PC-9 (cell line): ENCODE results near the gene LGALS12. TPM values are rescaled to one million over a fixed set of nuclear protein-coding genes. Genes with fewer than 3 reads are reported as not detected.
"Not testable (repeated sequence)": the region's sequence is repeated elsewhere in the genome, so short reads cannot be mapped to it uniquely, and the experiment has no call there.

Experiments
- BruUV-seq: library from RNA; stranded (reverse); fragments of 400-500 nt; replicated peaks from 2 replicates; lab custom pipeline; 2021; lab: Mats Ljungman, UMichigan
- CTCF ChIA-PET: fragments of 300-600 bp; sonication (Branson Sonifier 250); formaldehyde crosslinking; loops from one replicate; lab custom pipeline; 2022; ENCODE audit warnings: antibody characterized with exemption; lab: Charles Lee
- POLR2A ChIA-PET: fragments of 300-600 bp; sonication (Branson Sonifier 250); formaldehyde crosslinking; loops from one replicate; lab custom pipeline; 2022; ENCODE audit warnings: antibody characterized with exemption; ENCODE audit not compliant: unreplicated experiment; lab: Charles Lee
- DNase-seq, 2 experiments: peaks; one replicate each; pipeline versions ENCODE4 v3.0.0 to v3.0.0-alpha.2; 2015 to 2022; ENCODE audit warnings: mixed read lengths in 1 of 2
- H2AFZ ChIP-seq: fragments of 200-600 bp; sonication (generic); 2 replicates; pipeline ENCODE4 v1.8.1; 2017; ENCODE audit warnings: antibody characterized with exemption
- H3F3A ChIP-seq: fragments of 200-600 bp; sonication (generic); 2 replicates; pipeline ENCODE4 v1.8.1; 2017; ENCODE audit warnings: antibody characterized with exemption, mild to moderate bottlenecking, low read depth; ENCODE audit not compliant: insufficient read depth
- H3K27ac ChIP-seq: fragments of 200-600 bp; sonication (generic); 2 replicates; pipeline ENCODE4 v1.6.1; 2016; ENCODE audit warnings: mixed run types
- H3K27me3 ChIP-seq: fragments of 200-600 bp; sonication (generic); 2 replicates; pipeline ENCODE4 v1.6.1; 2016; ENCODE audit warnings: low read depth, mixed run types; ENCODE audit not compliant: insufficient read depth
- H3K36me3 ChIP-seq: fragments of 200-600 bp; sonication (generic); 2 replicates; pipeline ENCODE4 v1.6.1; 2016; ENCODE audit warnings: low read depth, mixed run types
- H3K4me1 ChIP-seq: fragments of 200-600 bp; sonication (generic); replicated peaks from 2 replicates; pipeline ENCODE4 v1.6.1; 2016; ENCODE audit warnings: mixed run types; ENCODE audit not compliant: insufficient read depth
- H3K4me2 ChIP-seq: fragments of 200-600 bp; sonication (generic); 2 replicates; pipeline ENCODE4 v1.6.1; 2017; ENCODE audit warnings: mixed run types
- H3K4me3 ChIP-seq: fragments of 200-600 bp; sonication (generic); 2 replicates; pipeline ENCODE4 v1.6.1; 2016; ENCODE audit warnings: mixed run types
- H3K79me2 ChIP-seq: fragments of 200-600 bp; sonication (generic); 2 replicates; pipeline ENCODE4 v1.6.1; 2017; ENCODE audit warnings: low read depth, mixed run types
- H3K9me2 ChIP-seq: fragments of 200-600 bp; sonication (generic); 2 replicates; pipeline ENCODE4 v1.8.1; 2017; ENCODE audit warnings: mild to moderate bottlenecking; ENCODE audit not compliant: insufficient read depth
- H3K9me3 ChIP-seq: fragments of 200-600 bp; sonication (generic); 2 replicates; pipeline ENCODE4 v1.8.1; 2016; ENCODE audit warnings: low read depth; ENCODE audit not compliant: insufficient read depth
- H4K20me1 ChIP-seq: fragments of 200-600 bp; sonication (generic); 2 replicates; pipeline ENCODE4 v1.8.1; 2017; ENCODE audit not compliant: insufficient read depth
- CTCF ChIP-seq: fragments of 200-600 bp; sonication (generic); conservative IDR thresholded peaks from 2 replicates; pipeline ENCODE4 v1.6.1; 2017; ENCODE audit warnings: mixed run types, antibody characterized with exemption, mild to moderate bottlenecking, moderate library complexity
- EZH2 ChIP-seq: fragments of 200-600 bp; sonication (generic); IDR thresholded peaks from 2 replicates; pipeline ENCODE4 v1.8.0; 2017; ENCODE audit warnings: antibody characterized with exemption, low read depth
- intact Hi-C: fragments of 100-400 bp; cut with micrococcal nuclease; formaldehyde crosslinking; loops from one replicate; pipeline ENCODE4 v1.10.0; 2022; ENCODE audit not compliant: unreplicated experiment
- total RNA-seq: library from RNA; stranded (reverse); gene quantifications from 2 replicates; pipeline ENCODE4 v1.2.3, GENCODE V29; 2021

LGALS12 gene
- total RNA-seq, 1 experiment from 2014 or later, result not detected

GRCh38 chr11:63527667-63528066 is 21.8 kb downstream of the LGALS12 start:
- H3K9me3 ChIP-seq, result peaks cover 6% of the 10 kb centered on the region
- H3K4me1 ChIP-seq, result peaks cover 24% of the 10 kb centered on the region
- CTCF ChIA-PET, result no interaction called here
- no peak overlapping the region for H2AFZ ChIP-seq
- no peaks in the 10 kb centered on the region for H3K79me2 ChIP-seq
- H3K36me3 ChIP-seq, result no peaks in the 10 kb centered on the region
- intact Hi-C loops, result no loop called here
- peaks cover 5% of the 10 kb centered on the region; the same call in 1 of the 2 replicates for H3F3A ChIP-seq
- H3K27me3 ChIP-seq, result no peaks in the 10 kb centered on the region
- TF ChIP-seq EZH2 (no peak), CTCF (no peak)
- no peaks in the 10 kb centered on the region for H3K9me2 ChIP-seq
- POLR2A ChIA-PET, result no interaction called here
- BruUV-seq, result no TSS peak
- no peaks in the 10 kb centered on the region for H4K20me1 ChIP-seq
- no peak overlapping the region for H3K4me3 ChIP-seq
- H3K27ac ChIP-seq, result no peak overlapping the region
- DNase-seq, result no peak
- H3K4me2 ChIP-seq, result no peak overlapping the region

GRCh38 chr11:63528156-63528555 is 22.3 kb downstream of the LGALS12 start:
- POLR2A ChIA-PET, H3K79me2 ChIP-seq, H3K36me3 ChIP-seq, H3K27me3 ChIP-seq, BruUV-seq, H3F3A ChIP-seq, H3K27ac ChIP-seq, H4K20me1 ChIP-seq, H3K4me3 ChIP-seq, intact Hi-C loops, H2AFZ ChIP-seq, CTCF ChIA-PET, H3K9me3 ChIP-seq, H3K4me2 ChIP-seq, H3K9me2 ChIP-seq: not testable (repeated sequence)
- peaks cover 29% of the 10 kb centered on the region for H3K4me1 ChIP-seq
- peak in 1 of 2 experiments; percentile 48 for DNase-seq

GRCh38 chr11:63528729-63529278 is 22.9 kb downstream of the LGALS12 start:
- POLR2A ChIA-PET, result not testable (repeated sequence)

GRCh38 chr11:63529373-63529772 is 23.5 kb downstream of the LGALS12 start:
- H3K27me3 ChIP-seq, intact Hi-C loops, H3K9me2 ChIP-seq, H4K20me1 ChIP-seq, H3K4me2 ChIP-seq, H3K79me2 ChIP-seq, DNase-seq, H3K27ac ChIP-seq, H3K4me3 ChIP-seq, H3K36me3 ChIP-seq, H3K9me3 ChIP-seq, H2AFZ ChIP-seq, BruUV-seq, H3F3A ChIP-seq: not testable (repeated sequence)
- peaks cover 34% of the 10 kb centered on the region for H3K4me1 ChIP-seq
- POLR2A ChIA-PET, result interaction anchor here (0.6 kb wide), 1 partner anchor 139 kb away, joined by 3 read pairs; no protein-coding TSS in a partner anchor
- CTCF ChIA-PET, result interaction anchor here (0.6 kb wide), 1 partner anchor 47 kb away, joined by 5 read pairs; no protein-coding TSS in a partner anchor

More at GRCh38 chr11:63528729-63529278, 22.9 kb downstream of the LGALS12 start:
- H3K27me3 ChIP-seq, H3K4me3 ChIP-seq, intact Hi-C loops, DNase-seq, H3F3A ChIP-seq, H3K9me2 ChIP-seq, H3K36me3 ChIP-seq, H3K27ac ChIP-seq, H3K4me2 ChIP-seq, H3K79me2 ChIP-seq, CTCF ChIA-PET, H3K9me3 ChIP-seq, H4K20me1 ChIP-seq: not testable (repeated sequence)
- H2AFZ ChIP-seq, result peak overlapping the region; percentile 35; the same call in 1 of the 2 replicates
- peaks cover 29% of the 10 kb centered on the region for H3K4me1 ChIP-seq
- BruUV-seq, result TSS peak; percentile 63
